GM13976 (cell line): ENCODE results near the gene PROCA1.

Source experiments
- DNase-seq: peaks from one replicate; pipeline ENCODE4 v3.0.0; 2012; ENCODE audit warnings: low spot score
- CTCF ChIP-seq: IDR thresholded peaks from 2 replicates; pipeline ENCODE4 v1.5.1; 2012; ENCODE audit warnings: borderline replicate concordance, mild to moderate bottlenecking; ENCODE audit not compliant: insufficient read depth; ENCODE audit errors: extremely low read depth, missing control alignments, control extremely low read depth
- in situ Hi-C: fragments of 300-500 bp; cut with MboI; formaldehyde crosslinking; loops from one replicate; pipeline ENCODE4 v1.12.0; 2022; ENCODE audit warnings: low sequenced_read_pairs, mixed read lengths, inconsistent platforms; ENCODE audit not compliant: unreplicated experiment

PROCA1 gene

GRCh38 chr17:28747801-28748750, 36.4 kb upstream of the PROCA1 start:
- DNase-seq, result no peak
- in situ Hi-C loops, result loop anchor here (25.0 kb wide), 1 partner anchor 364 kb away; no protein-coding TSS in a partner anchor

GRCh38 chr17:28747051-28747691, 35.5 kb upstream of the PROCA1 start:
- no peak for TF ChIP-seq CTCF
- no peak for DNase-seq
- in situ Hi-C loops, result loop anchor here (25.0 kb wide), 1 partner anchor 365 kb away; no protein-coding TSS in a partner anchor

More at GRCh38 chr17:28747801-28748750, 36.4 kb upstream of the PROCA1 start:
- TF ChIP-seq CTCF, result no peak

GRCh38 chr17:28746611-28747050, 34.9 kb upstream of the PROCA1 start:
- in situ Hi-C loops, result loop anchor here (25.0 kb wide), 1 partner anchor 366 kb away; no protein-coding TSS in a partner anchor
- no peak for TF ChIP-seq CTCF
- no peak for DNase-seq

GRCh38 chr17:28745786-28746411, 34.2 kb upstream of the PROCA1 start:
- DNase-seq, result no peak
- no peak for TF ChIP-seq CTCF
- in situ Hi-C loops, result loop anchor here (25.0 kb wide), 1 partner anchor 366 kb away; no protein-coding TSS in a partner anchor

- DNase-seq, result no peak
Observed at GRCh38 chr17:28744972-28745785, 33.5 kb upstream of the PROCA1 start.

More at GRCh38 chr17:28744972-28745785, 33.5 kb upstream of the PROCA1 start:
- in situ Hi-C loops, result loop anchor here (25.0 kb wide), 1 partner anchor 367 kb away; no protein-coding TSS in a partner anchor
- TF ChIP-seq CTCF, result no peak
